Keratinocyte (primary cell): ENCODE data around the gene ZCCHC7. TPM values are rescaled to one million over a fixed set of nuclear protein-coding genes. Genes with fewer than 3 reads are reported as not detected.

Source experiments
- DNase-seq: peaks from one replicate; pipeline ENCODE4 v3.0.0-alpha.2; 2011; ENCODE audit warnings: low read depth, missing footprints, low spot score
- FAIRE-seq: peaks from 2 replicates; lab custom pipeline; 2011; peaks lifted over from hg19 to GRCh38; lab: Jason Lieb, UNC
- H2AFZ ChIP-seq: 2 replicates; pipeline ENCODE4 v1.6.0; 2012; ENCODE audit warnings: low read length, control low read depth, inconsistent platforms; ENCODE audit not compliant: control insufficient read depth
- H3K27ac ChIP-seq: 2 replicates; pipeline ENCODE4 v1.5.1; 2011; ENCODE audit warnings: low read length; ENCODE audit not compliant: control insufficient read depth, insufficient read depth
- H3K27me3 ChIP-seq: 3 replicates; pipeline ENCODE4 v1.6.0; 2011; ENCODE audit warnings: low read length; ENCODE audit not compliant: control insufficient read depth, insufficient read depth; ENCODE audit errors: extremely low read depth
- H3K36me3 ChIP-seq, 2 experiments: 2 replicates in 1 of 2; 3 replicates in 1 of 2; pipeline ENCODE4 v1.5.1; 2011; ENCODE audit warnings: low read length in 2 of 2, mild to moderate bottlenecking in 1 of 2; ENCODE audit not compliant: control insufficient read depth in 2 of 2, insufficient read depth in 2 of 2; ENCODE audit errors: extremely low read depth in 1 of 2
- H3K4me1 ChIP-seq: 3 replicates; pipeline ENCODE4 v1.5.1; 2011; ENCODE audit warnings: low read length; ENCODE audit not compliant: control insufficient read depth, insufficient read depth; ENCODE audit errors: extremely low read depth
- H3K4me2 ChIP-seq: 3 replicates; pipeline ENCODE4 v1.6.0; 2011; ENCODE audit warnings: low read depth, low read length; ENCODE audit not compliant: control insufficient read depth, insufficient read depth; ENCODE audit errors: extremely low read depth
- H3K4me3 ChIP-seq, 3 experiments: fragments of 200-600 bp in 1 of 3; sonication (generic) in 1 of 3; 2 replicates in 2 of 3; 3 replicates in 1 of 3; pipeline ENCODE4 v1.5.1; 2011 to 2016; ENCODE audit warnings: low read length in 3 of 3, mild to moderate bottlenecking in 3 of 3, control low read depth in 2 of 3, inconsistent platforms in 1 of 3, low read depth in 1 of 3, mixed read lengths in 1 of 3, mixed run types in 1 of 3, moderate library complexity in 1 of 3; ENCODE audit not compliant: control insufficient read depth in 2 of 3, insufficient read depth in 2 of 3; ENCODE audit errors: extremely low read depth in 1 of 3
- H3K79me2 ChIP-seq: 2 replicates; pipeline ENCODE4 v1.6.0; 2012; ENCODE audit warnings: low read length; ENCODE audit not compliant: control insufficient read depth, insufficient read depth
- H3K9ac ChIP-seq: 3 replicates; pipeline ENCODE4 v1.6.0; 2011; ENCODE audit warnings: low read length; ENCODE audit not compliant: control insufficient read depth, insufficient read depth; ENCODE audit errors: extremely low read depth
- H3K9me1 ChIP-seq: 3 replicates; pipeline ENCODE4 v1.6.0; 2011; ENCODE audit warnings: low read length; ENCODE audit not compliant: control insufficient read depth, insufficient read depth; ENCODE audit errors: extremely low read depth
- H3K9me3 ChIP-seq: 2 replicates; pipeline ENCODE4 v1.5.1; 2012; ENCODE audit warnings: low read depth, low read length; ENCODE audit not compliant: control insufficient read depth
- H4K20me1 ChIP-seq: 3 replicates; pipeline ENCODE4 v1.6.0; 2011; ENCODE audit warnings: low read length; ENCODE audit not compliant: control insufficient read depth, insufficient read depth; ENCODE audit errors: extremely low read depth
- EZH2 ChIP-seq: IDR thresholded peaks from one replicate; pipeline ENCODE4 v1.6.1; 2012; ENCODE audit warnings: inconsistent platforms, mild to moderate bottlenecking, low read length, moderate library complexity
- dilution Hi-C: fragments of 300-500 bp; cut with MboI; formaldehyde crosslinking; loops from one replicate; pipeline ENCODE4 v1.7.0; 2020; ENCODE audit warnings: low sequenced_read_pairs; ENCODE audit not compliant: extremely low pct_ligation_motif_present
- polyA plus RNA-seq, 5 experiments: library from polyadenylated mRNA; depleted of rRNA in 3 of 5; stranded (reverse) in 3 of 5; stranded (forward) in 1 of 5; unstranded in 1 of 5; fragments of >200 nt; gene quantifications; 1 replicate in 1 of 5; 2 replicates in 3 of 5; 3 replicates in 1 of 5; pipeline versions ENCODE4 v1.2.1 to v1.2.3, GENCODE V29; 2011 to 2012; ENCODE audit warnings: missing spikeins in 2 of 5, low read depth in 1 of 5, low replicate concordance in 1 of 5
- TF ChIP-seq, protein P1 (sequence below), 3 experiments: IDR thresholded peaks in 1 of 3; conservative IDR thresholded peaks in 1 of 3; optimal IDR thresholded peaks in 1 of 3; 2 replicates in 2 of 3; 3 replicates in 1 of 3; pipeline versions ENCODE3 to v1.5.1; 2011; ENCODE audit warnings: low read length in 3 of 3, mild to moderate bottlenecking in 3 of 3, moderate library complexity in 2 of 3, control low read depth in 1 of 3, inconsistent platforms in 1 of 3; ENCODE audit not compliant: insufficient read depth in 2 of 3; ENCODE audit errors: extremely low read depth in 1 of 3

Gene ZCCHC7
- polyA plus RNA-seq, 1 donor (not counting 4 experiments of a cell fraction or from before 2014, with no cell fraction given) = 16.5 TPM

DNA sequence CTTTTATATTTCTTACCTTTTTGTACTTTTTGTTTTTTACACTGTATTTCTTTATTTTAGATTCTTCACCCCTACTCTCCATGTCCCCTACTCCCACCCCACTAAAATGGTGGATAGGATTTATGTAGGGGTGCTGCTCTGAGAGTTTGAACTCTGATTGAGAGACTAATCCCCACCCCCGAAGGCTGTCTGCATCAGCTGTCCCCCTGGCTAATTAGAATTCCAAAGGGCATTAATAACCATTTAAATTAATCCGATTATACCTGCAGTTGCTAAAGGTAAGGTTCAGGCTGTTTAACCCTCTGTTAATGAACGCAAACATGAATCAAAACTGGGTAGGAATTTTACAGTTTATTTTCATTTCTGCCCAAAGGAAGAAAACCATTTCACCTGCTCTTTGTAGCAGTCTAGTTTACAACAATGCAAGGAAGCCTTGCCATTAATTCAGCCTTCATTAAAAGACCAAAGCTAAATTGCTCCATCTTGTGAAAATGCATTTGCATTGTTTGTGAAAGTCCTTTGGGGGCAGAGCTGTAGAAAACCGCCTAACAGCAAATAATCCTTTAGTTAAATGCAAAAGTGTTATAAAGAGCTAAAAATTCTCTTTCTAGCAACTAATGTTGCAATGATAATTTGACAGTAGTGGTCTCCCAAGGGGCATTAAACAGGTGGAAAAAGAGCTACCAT, 71.2 kb downstream of the ZCCHC7 start:
- FAIRE-seq (no peak), DNase-seq (no peak)
- H3K4me1 ChIP-seq = no peaks in the 10 kb centered on the region
- no peak overlapping the region for H2AFZ ChIP-seq
- no peaks in the 10 kb centered on the region for H3K79me2 ChIP-seq
- no peaks in the 10 kb centered on the region for H3K9me3 ChIP-seq
- no peak overlapping the region for H3K27ac ChIP-seq
- H3K4me3 ChIP-seq = no peak overlapping the region
- no peak overlapping the region for H3K4me2 ChIP-seq
- dilution Hi-C loops = no loop called here
- H4K20me1 ChIP-seq = no peaks in the 10 kb centered on the region
- no peak overlapping the region for H3K9ac ChIP-seq
- peaks cover 0 to 1% of the 10 kb centered on the region in 2 experiments for H3K36me3 ChIP-seq
- TF ChIP-seq, protein P1, sequence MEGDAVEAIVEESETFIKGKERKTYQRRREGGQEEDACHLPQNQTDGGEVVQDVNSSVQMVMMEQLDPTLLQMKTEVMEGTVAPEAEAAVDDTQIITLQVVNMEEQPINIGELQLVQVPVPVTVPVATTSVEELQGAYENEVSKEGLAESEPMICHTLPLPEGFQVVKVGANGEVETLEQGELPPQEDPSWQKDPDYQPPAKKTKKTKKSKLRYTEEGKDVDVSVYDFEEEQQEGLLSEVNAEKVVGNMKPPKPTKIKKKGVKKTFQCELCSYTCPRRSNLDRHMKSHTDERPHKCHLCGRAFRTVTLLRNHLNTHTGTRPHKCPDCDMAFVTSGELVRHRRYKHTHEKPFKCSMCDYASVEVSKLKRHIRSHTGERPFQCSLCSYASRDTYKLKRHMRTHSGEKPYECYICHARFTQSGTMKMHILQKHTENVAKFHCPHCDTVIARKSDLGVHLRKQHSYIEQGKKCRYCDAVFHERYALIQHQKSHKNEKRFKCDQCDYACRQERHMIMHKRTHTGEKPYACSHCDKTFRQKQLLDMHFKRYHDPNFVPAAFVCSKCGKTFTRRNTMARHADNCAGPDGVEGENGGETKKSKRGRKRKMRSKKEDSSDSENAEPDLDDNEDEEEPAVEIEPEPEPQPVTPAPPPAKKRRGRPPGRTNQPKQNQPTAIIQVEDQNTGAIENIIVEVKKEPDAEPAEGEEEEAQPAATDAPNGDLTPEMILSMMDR (optimal IDR thresholded peaks at IDR 0.05 in 1 of 3, IDR thresholded peaks at IDR 0.05 in 1 of 3, conservative IDR thresholded peaks at IDR 0.05 in 1 of 3; ENCODE audit: extremely low read depth in 1 of 3, insufficient read depth in 2 of 3, low read length in 3 of 3) = no peak
- no peak for TF ChIP-seq EZH2
- H3K9me1 ChIP-seq = no peaks in the 10 kb centered on the region
- H3K27me3 ChIP-seq = no peaks in the 10 kb centered on the region

DNA sequence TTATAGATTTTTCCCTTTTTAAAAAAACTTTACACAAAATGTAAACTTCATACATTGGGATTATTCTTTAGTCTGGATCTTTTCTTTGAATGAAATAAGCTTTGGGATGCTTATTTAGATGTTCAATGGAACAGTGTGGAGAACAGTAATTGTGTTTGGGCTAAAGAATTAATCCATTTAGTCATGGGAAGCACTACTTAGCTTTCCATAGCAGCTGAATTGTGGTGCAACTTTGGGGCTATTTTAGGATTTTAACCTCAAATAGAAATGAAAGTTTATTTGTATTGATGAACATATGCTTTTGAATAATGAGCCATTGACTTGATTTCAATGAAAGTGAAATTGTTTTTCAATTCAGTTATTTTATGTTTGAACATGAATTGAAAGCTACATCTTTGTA, 72.4 kb downstream of the ZCCHC7 start:
- no peak overlapping the region for H2AFZ ChIP-seq
- H3K36me3 ChIP-seq = no peaks in the 10 kb centered on the region
- H3K9ac ChIP-seq = no peak overlapping the region
- dilution Hi-C loops = no loop called here
- TF ChIP-seq EZH2 = no peak
- no peaks in the 10 kb centered on the region for H3K9me3 ChIP-seq
- H4K20me1 ChIP-seq = no peaks in the 10 kb centered on the region
- no peaks in the 10 kb centered on the region for H3K79me2 ChIP-seq
- H3K4me2 ChIP-seq = no peak overlapping the region
- DNase-seq (no peak), FAIRE-seq (no peak)
- no peak overlapping the region for H3K4me3 ChIP-seq
- no peaks in the 10 kb centered on the region for H3K9me1 ChIP-seq
- H3K27me3 ChIP-seq = no peaks in the 10 kb centered on the region
- peaks cover 9% of the 10 kb centered on the region for H3K4me1 ChIP-seq
- no peak overlapping the region for H3K27ac ChIP-seq
